ENCODE results near the gene MAP3K15.

MAP3K15 gene

GRCh38 chrX:19514791-19515614 is at the start of gene MAP3K15:
MAP3K15 (minus strand) TSS chrX:19515508; CDS start chrX:19515261, 247 bp downstream.
- TF ChIP-seq PKNOX1 (IDR thresholded peaks at IDR 0.05) (no peak), L3MBTL2 (conservative IDR thresholded peaks at IDR 0.05) (peak; percentile 91), ELF4 (IDR thresholded peaks at IDR 0.05) (no peak)
- DNase-seq (ENCODE audit: extremely low spot score), result peak; percentile 69
- CTCF ChIA-PET, result interaction anchor here (1.5 kb wide), 1 partner anchor 132 kb away, joined by 4 read pairs; no protein-coding TSS in a partner anchor
- POLR2A ChIA-PET, result no interaction called here

GRCh38 chrX:19564606-19565005 is 49.3 kb upstream of the MAP3K15 start:
- CTCF ChIA-PET, result no interaction called here
- POLR2A ChIA-PET, result no interaction called here
- DNase-seq (ENCODE audit: extremely low spot score), result no peak
- TF ChIP-seq FOXK2 (IDR thresholded peaks at IDR 0.05) (no peak), ELF4 (IDR thresholded peaks at IDR 0.05) (no peak), SP1 (IDR thresholded peaks at IDR 0.05) (no peak), FOXM1 (IDR thresholded peaks at IDR 0.05; ENCODE audit: borderline replicate concordance) (no peak), ARNT (IDR thresholded peaks at IDR 0.05) (no peak), TARDBP (IDR thresholded peaks at IDR 0.05) (no peak), FOXA1 (IDR thresholded peaks at IDR 0.05) (no peak), NFRKB (IDR thresholded peaks at IDR 0.05) (no peak), BHLHE40 (IDR thresholded peaks at IDR 0.05; ENCODE audit: borderline replicate concordance) (no peak), CTBP1 (IDR thresholded peaks at IDR 0.05; ENCODE audit: borderline replicate concordance) (no peak), LEF1 (IDR thresholded peaks at IDR 0.05; ENCODE audit: borderline replicate concordance) (no peak), ZNF384 (IDR thresholded peaks at IDR 0.05) (no peak), HDGF (IDR thresholded peaks at IDR 0.05; ENCODE audit: borderline replicate concordance) (no peak), PKNOX1 (IDR thresholded peaks at IDR 0.05) (no peak), SUZ12 (IDR thresholded peaks at IDR 0.05) (no peak), L3MBTL2 (conservative IDR thresholded peaks at IDR 0.05) (no peak)

- DNase-seq (ENCODE audit: extremely low spot score), result no peak
- TF ChIP-seq ELF4 (IDR thresholded peaks at IDR 0.05) (no peak), L3MBTL2 (conservative IDR thresholded peaks at IDR 0.05) (no peak), FOXK2 (IDR thresholded peaks at IDR 0.05) (no peak), PKNOX1 (IDR thresholded peaks at IDR 0.05) (no peak), ARNT (IDR thresholded peaks at IDR 0.05) (no peak)
- CTCF ChIA-PET, result no interaction called here
- POLR2A ChIA-PET, result no interaction called here
Observed at GRCh38 chrX:19563746-19564145, 48.4 kb upstream of the MAP3K15 start.

- ChIA-PET CTCF (no interaction called here), POLR2A (no interaction called here)
- DNase-seq (ENCODE audit: extremely low spot score), result no peak
- TF ChIP-seq ZNF384 (IDR thresholded peaks at IDR 0.05) (no peak), TARDBP (IDR thresholded peaks at IDR 0.05) (no peak), PKNOX1 (IDR thresholded peaks at IDR 0.05) (no peak), ARNT (IDR thresholded peaks at IDR 0.05) (no peak), SUZ12 (IDR thresholded peaks at IDR 0.05) (no peak), HDGF (IDR thresholded peaks at IDR 0.05; ENCODE audit: borderline replicate concordance) (no peak), L3MBTL2 (conservative IDR thresholded peaks at IDR 0.05) (no peak), FOXK2 (IDR thresholded peaks at IDR 0.05) (no peak), FOXM1 (IDR thresholded peaks at IDR 0.05; ENCODE audit: borderline replicate concordance) (no peak), CTBP1 (IDR thresholded peaks at IDR 0.05; ENCODE audit: borderline replicate concordance) (no peak), SP1 (IDR thresholded peaks at IDR 0.05) (no peak), BHLHE40 (IDR thresholded peaks at IDR 0.05; ENCODE audit: borderline replicate concordance) (no peak), LEF1 (IDR thresholded peaks at IDR 0.05; ENCODE audit: borderline replicate concordance) (no peak)
Observed at GRCh38 chrX:19563327-19563726, 48.0 kb upstream of the MAP3K15 start.

GRCh38 chrX:19560611-19561010 is 45.3 kb upstream of the MAP3K15 start:
- ChIA-PET CTCF (interaction anchor here (0.7 to 0.8 kb wide), 2 partner anchors 56 to 185 kb away, joined by 3 read pairs; no protein-coding TSS in a partner anchor), POLR2A (no interaction called here)
- no peak for DNase-seq (ENCODE audit: extremely low spot score)
- TF ChIP-seq BHLHE40 (IDR thresholded peaks at IDR 0.05; ENCODE audit: borderline replicate concordance), result no peak
- no peak for TF ChIP-seq ARNT (IDR thresholded peaks at IDR 0.05)
- no peak for TF ChIP-seq LEF1 (IDR thresholded peaks at IDR 0.05; ENCODE audit: borderline replicate concordance)
- no peak for TF ChIP-seq SUZ12 (IDR thresholded peaks at IDR 0.05)
- TF ChIP-seq FOXA1 (IDR thresholded peaks at IDR 0.05), result no peak
- no peak for TF ChIP-seq FOXK2 (IDR thresholded peaks at IDR 0.05)
- TF ChIP-seq ZNF384 (IDR thresholded peaks at IDR 0.05), result no peak
- TF ChIP-seq L3MBTL2 (conservative IDR thresholded peaks at IDR 0.05), result no peak
- no peak for TF ChIP-seq PKNOX1 (IDR thresholded peaks at IDR 0.05)
- no peak for TF ChIP-seq TARDBP (IDR thresholded peaks at IDR 0.05)
- TF ChIP-seq FOXM1 (IDR thresholded peaks at IDR 0.05; ENCODE audit: borderline replicate concordance), result no peak
- TF ChIP-seq SP1 (IDR thresholded peaks at IDR 0.05), result no peak
- TF ChIP-seq CTBP1 (IDR thresholded peaks at IDR 0.05; ENCODE audit: borderline replicate concordance), result no peak
- no peak for TF ChIP-seq NFRKB (IDR thresholded peaks at IDR 0.05)
- TF ChIP-seq HDGF (IDR thresholded peaks at IDR 0.05; ENCODE audit: borderline replicate concordance), result no peak
- no peak for TF ChIP-seq ELF4 (IDR thresholded peaks at IDR 0.05)

All from HEK293T (cell line).